ENCODE measurements around the gene TCF3.
A peak's percentile ranks its signal among the peaks of the same experiment; 100 is the strongest.

TCF3 gene

GRCh38 chr19:1619094-1619439 is 33.3 kb downstream of the TCF3 start:
- peak overlapping the region; percentile 32 for H3K9ac ChIP-seq (ENCODE audit: insufficient read length, low read depth)
- TF ChIP-seq YY1 (IDR thresholded peaks at IDR 0.05; ENCODE audit: insufficient read depth, insufficient read length) (no peak), ZNF274 (IDR thresholded peaks at IDR 0.05; ENCODE audit: low read depth, low read length) (no peak), SUZ12 (IDR thresholded peaks at IDR 0.05; ENCODE audit: extremely low read depth, insufficient read depth, insufficient read length) (no peak)
- H3K36me3 ChIP-seq (ENCODE audit: insufficient read depth, insufficient read length, low read length) = peaks cover 94% of the 10 kb centered on the region
- no peaks in the 10 kb centered on the region for H3K27me3 ChIP-seq (ENCODE audit: insufficient read depth, insufficient read length)
- H3K4me3 ChIP-seq (ENCODE audit: insufficient read length, low read depth) = no peak overlapping the region
- no peak for DNase-seq (ENCODE audit: low read depth, low spot score)
- H3K4me1 ChIP-seq (ENCODE audit: insufficient read depth, insufficient read length) = peaks cover 43% of the 10 kb centered on the region
- peaks cover 18% of the 10 kb centered on the region; the same call in 1 of the 2 replicates for H3K9me3 ChIP-seq (ENCODE audit: insufficient read depth, low read length)

- TF ChIP-seq ZNF274 (IDR thresholded peaks at IDR 0.05; ENCODE audit: low read depth, low read length) = no peak
- peaks cover 18% of the 10 kb centered on the region; the same call in 1 of the 2 replicates for H3K9me3 ChIP-seq (ENCODE audit: insufficient read depth, low read length)
- DNase-seq (ENCODE audit: low read depth, low spot score) = peak; percentile 40
- peaks cover 46% of the 10 kb centered on the region for H3K4me1 ChIP-seq (ENCODE audit: insufficient read depth, insufficient read length)
- H3K36me3 ChIP-seq (ENCODE audit: insufficient read depth, insufficient read length, low read length) = peaks cover 94% of the 10 kb centered on the region
- peak overlapping the region; percentile 32 for H3K9ac ChIP-seq (ENCODE audit: insufficient read length, low read depth)
- H3K27me3 ChIP-seq (ENCODE audit: insufficient read depth, insufficient read length) = no peaks in the 10 kb centered on the region
- no peak overlapping the region for H3K4me3 ChIP-seq (ENCODE audit: insufficient read length, low read depth)
Observed at GRCh38 chr19:1618157-1619093, 34.0 kb downstream of the TCF3 start.

- Histone ChIP-seq H3K36me3 (ENCODE audit: insufficient read depth, insufficient read length, low read length) (peaks cover 97% of the 10 kb centered on the region), H3K9ac (ENCODE audit: insufficient read length, low read depth) (no peak overlapping the region), H3K9me3 (ENCODE audit: insufficient read depth, low read length) (peaks cover 18% of the 10 kb centered on the region; the same call in 1 of the 2 replicates), H3K4me3 (ENCODE audit: insufficient read length, low read depth) (no peak overlapping the region), H3K4me1 (ENCODE audit: insufficient read depth, insufficient read length) (peaks cover 51% of the 10 kb centered on the region), H3K27me3 (ENCODE audit: insufficient read depth, insufficient read length) (no peaks in the 10 kb centered on the region)
- TF ChIP-seq YY1 (IDR thresholded peaks at IDR 0.05; ENCODE audit: insufficient read depth, insufficient read length) (no peak), ZNF274 (IDR thresholded peaks at IDR 0.05; ENCODE audit: low read depth, low read length) (no peak), SUZ12 (IDR thresholded peaks at IDR 0.05; ENCODE audit: extremely low read depth, insufficient read depth, insufficient read length) (no peak)
- no peak for DNase-seq (ENCODE audit: low read depth, low spot score)
Observed at GRCh38 chr19:1616875-1617274, 35.5 kb downstream of the TCF3 start.

- Histone ChIP-seq H3K9ac (ENCODE audit: insufficient read length, low read depth) (no peak overlapping the region), H3K4me3 (ENCODE audit: insufficient read length, low read depth) (no peak overlapping the region), H3K4me1 (ENCODE audit: insufficient read depth, insufficient read length) (peaks cover 49% of the 10 kb centered on the region), H3K27me3 (ENCODE audit: insufficient read depth, insufficient read length) (no peaks in the 10 kb centered on the region), H3K9me3 (ENCODE audit: insufficient read depth, low read length) (peaks cover 18% of the 10 kb centered on the region; the same call in 1 of the 2 replicates), H3K36me3 (ENCODE audit: insufficient read depth, insufficient read length, low read length) (peaks cover 97% of the 10 kb centered on the region)
- TF ChIP-seq SUZ12 (IDR thresholded peaks at IDR 0.05; ENCODE audit: extremely low read depth, insufficient read depth, insufficient read length) = no peak
- no peak for TF ChIP-seq ZNF274 (IDR thresholded peaks at IDR 0.05; ENCODE audit: low read depth, low read length)
- no peak for TF ChIP-seq YY1 (IDR thresholded peaks at IDR 0.05; ENCODE audit: insufficient read depth, insufficient read length)
- no peak for DNase-seq (ENCODE audit: low read depth, low spot score)
Observed at GRCh38 chr19:1616396-1616795, 36.0 kb downstream of the TCF3 start.

GRCh38 chr19:1615156-1615765 is 37.2 kb downstream of the TCF3 start:
- TF ChIP-seq SUZ12 (IDR thresholded peaks at IDR 0.05; ENCODE audit: extremely low read depth, insufficient read depth, insufficient read length) (no peak), YY1 (IDR thresholded peaks at IDR 0.05; ENCODE audit: insufficient read depth, insufficient read length) (no peak), ZNF274 (IDR thresholded peaks at IDR 0.05; ENCODE audit: low read depth, low read length) (no peak)
- Histone ChIP-seq H3K4me3 (ENCODE audit: insufficient read length, low read depth) (no peak overlapping the region), H3K9ac (ENCODE audit: insufficient read length, low read depth) (no peak overlapping the region), H3K9me3 (ENCODE audit: insufficient read depth, low read length) (peaks cover 18% of the 10 kb centered on the region; the same call in 1 of the 2 replicates), H3K27me3 (ENCODE audit: insufficient read depth, insufficient read length) (no peaks in the 10 kb centered on the region), H3K36me3 (ENCODE audit: insufficient read depth, insufficient read length, low read length) (peaks cover 96% of the 10 kb centered on the region), H3K4me1 (ENCODE audit: insufficient read depth, insufficient read length) (peaks cover 42% of the 10 kb centered on the region)
- DNase-seq (ENCODE audit: low read depth, low spot score) = no peak

- Histone ChIP-seq H3K36me3 (ENCODE audit: insufficient read depth, insufficient read length, low read length) (peaks cover 95% of the 10 kb centered on the region), H3K27me3 (ENCODE audit: insufficient read depth, insufficient read length) (no peaks in the 10 kb centered on the region), H3K4me3 (ENCODE audit: insufficient read length, low read depth) (no peak overlapping the region), H3K9ac (ENCODE audit: insufficient read length, low read depth) (peak overlapping the region; percentile 42), H3K9me3 (ENCODE audit: insufficient read depth, low read length) (peaks cover 18% of the 10 kb centered on the region; the same call in 1 of the 2 replicates), H3K4me1 (ENCODE audit: insufficient read depth, insufficient read length) (peaks cover 41% of the 10 kb centered on the region)
- no peak for DNase-seq (ENCODE audit: low read depth, low spot score)
- TF ChIP-seq YY1 (IDR thresholded peaks at IDR 0.05; ENCODE audit: insufficient read depth, insufficient read length) = no peak
- no peak for TF ChIP-seq ZNF274 (IDR thresholded peaks at IDR 0.05; ENCODE audit: low read depth, low read length)
- TF ChIP-seq SUZ12 (IDR thresholded peaks at IDR 0.05; ENCODE audit: extremely low read depth, insufficient read depth, insufficient read length) = no peak
Observed at GRCh38 chr19:1613808-1614570, 38.4 kb downstream of the TCF3 start.
